IMR-90 (cell line): ENCODE data around the gene MDFI.

Experiments used
- BHLHE40 ChIP-seq: fragments of 150-350 bp; IDR thresholded peaks from 2 replicates; pipeline ENCODE4 v1.6.1; 2016; ENCODE audit warnings: mild to moderate bottlenecking, low read depth, low read length
- CEBPB ChIP-seq: IDR thresholded peaks from 2 replicates; pipeline ENCODE4 v1.6.1; 2012; ENCODE audit warnings: low read depth, low read length, improper control_type of control experiment
- CHD1 ChIP-seq: IDR thresholded peaks from 2 replicates; pipeline ENCODE4 v1.6.1; 2012; ENCODE audit warnings: low read depth, low read length, improper control_type of control experiment
- FOS ChIP-seq: fragments of 150-350 bp; IDR thresholded peaks from 2 replicates; pipeline ENCODE4 v1.6.1; 2016; ENCODE audit warnings: low read depth, low read length
- MAFK ChIP-seq: IDR thresholded peaks from 2 replicates; pipeline ENCODE4 v1.6.1; 2012; ENCODE audit warnings: low read depth, low read length, improper control_type of control experiment
- MAZ ChIP-seq: IDR thresholded peaks from 2 replicates; pipeline ENCODE4 v1.6.1; 2012; ENCODE audit warnings: low read depth, mild to moderate bottlenecking, low read length, improper control_type of control experiment, moderate library complexity, borderline replicate concordance
- MXI1 ChIP-seq: IDR thresholded peaks from 2 replicates; pipeline ENCODE4 v1.6.1; 2012; ENCODE audit warnings: low read depth, mild to moderate bottlenecking, low read length, moderate library complexity, borderline replicate concordance
- POLR2A ChIP-seq: IDR thresholded peaks from 2 replicates; pipeline ENCODE4 v1.6.1; 2012; ENCODE audit warnings: mild to moderate bottlenecking, low read depth, low read length
- RAD21 ChIP-seq: IDR thresholded peaks from 2 replicates; pipeline ENCODE4 v1.6.1; 2012; ENCODE audit warnings: low read length, improper control_type of control experiment
- RCOR1 ChIP-seq: IDR thresholded peaks from 2 replicates; pipeline ENCODE4 v1.6.1; 2012; ENCODE audit warnings: mild to moderate bottlenecking, low read length, improper control_type of control experiment; ENCODE audit not compliant: insufficient replicate concordance
- RFX5 ChIP-seq: IDR thresholded peaks from 2 replicates; pipeline ENCODE4 v1.8.0; 2012; ENCODE audit warnings: low read depth, mild to moderate bottlenecking, low read length, moderate library complexity
- SMC3 ChIP-seq: fragments of 150-350 bp; IDR thresholded peaks from 2 replicates; pipeline ENCODE4 v1.6.1; 2016; ENCODE audit warnings: low read depth, mild to moderate bottlenecking, antibody characterized with exemption, low read length, moderate library complexity
- USF2 ChIP-seq: fragments of 150-350 bp; IDR thresholded peaks from 2 replicates; pipeline ENCODE4 v1.6.1; 2017; ENCODE audit warnings: mild to moderate bottlenecking, antibody characterized with exemption, low read length, low read depth
- TF ChIP-seq, protein P1 (sequence below): conservative IDR thresholded peaks from 2 replicates; pipeline ENCODE4 v1.5.1; 2012; ENCODE audit warnings: mild to moderate bottlenecking, low read depth, low read length, improper control_type of control experiment

GRCh38 chr6:41702089-41702745, 63.9 kb downstream of the MDFI start:
- TF ChIP-seq RAD21 (no peak), POLR2A (no peak), MAFK (no peak), USF2 (no peak), BHLHE40 (no peak), RFX5 (no peak), MAZ (no peak), RCOR1 (no peak), CEBPB (no peak), FOS (no peak), MXI1 (no peak), CHD1 (no peak), SMC3 (no peak)
- TF ChIP-seq, protein P1, sequence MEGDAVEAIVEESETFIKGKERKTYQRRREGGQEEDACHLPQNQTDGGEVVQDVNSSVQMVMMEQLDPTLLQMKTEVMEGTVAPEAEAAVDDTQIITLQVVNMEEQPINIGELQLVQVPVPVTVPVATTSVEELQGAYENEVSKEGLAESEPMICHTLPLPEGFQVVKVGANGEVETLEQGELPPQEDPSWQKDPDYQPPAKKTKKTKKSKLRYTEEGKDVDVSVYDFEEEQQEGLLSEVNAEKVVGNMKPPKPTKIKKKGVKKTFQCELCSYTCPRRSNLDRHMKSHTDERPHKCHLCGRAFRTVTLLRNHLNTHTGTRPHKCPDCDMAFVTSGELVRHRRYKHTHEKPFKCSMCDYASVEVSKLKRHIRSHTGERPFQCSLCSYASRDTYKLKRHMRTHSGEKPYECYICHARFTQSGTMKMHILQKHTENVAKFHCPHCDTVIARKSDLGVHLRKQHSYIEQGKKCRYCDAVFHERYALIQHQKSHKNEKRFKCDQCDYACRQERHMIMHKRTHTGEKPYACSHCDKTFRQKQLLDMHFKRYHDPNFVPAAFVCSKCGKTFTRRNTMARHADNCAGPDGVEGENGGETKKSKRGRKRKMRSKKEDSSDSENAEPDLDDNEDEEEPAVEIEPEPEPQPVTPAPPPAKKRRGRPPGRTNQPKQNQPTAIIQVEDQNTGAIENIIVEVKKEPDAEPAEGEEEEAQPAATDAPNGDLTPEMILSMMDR: no peak
